Measurements from ENCODE around the gene GEN1. TPM values are rescaled to one million over a fixed set of nuclear protein-coding genes. Genes with fewer than 3 reads are reported as not detected.
"Not testable (repeated sequence)": the region's sequence is repeated elsewhere in the genome, so short reads cannot be mapped to it uniquely, and the experiment has no call there.

Gene GEN1
- polyA plus RNA-seq, 1 donor = 14.3 TPM

DNA sequence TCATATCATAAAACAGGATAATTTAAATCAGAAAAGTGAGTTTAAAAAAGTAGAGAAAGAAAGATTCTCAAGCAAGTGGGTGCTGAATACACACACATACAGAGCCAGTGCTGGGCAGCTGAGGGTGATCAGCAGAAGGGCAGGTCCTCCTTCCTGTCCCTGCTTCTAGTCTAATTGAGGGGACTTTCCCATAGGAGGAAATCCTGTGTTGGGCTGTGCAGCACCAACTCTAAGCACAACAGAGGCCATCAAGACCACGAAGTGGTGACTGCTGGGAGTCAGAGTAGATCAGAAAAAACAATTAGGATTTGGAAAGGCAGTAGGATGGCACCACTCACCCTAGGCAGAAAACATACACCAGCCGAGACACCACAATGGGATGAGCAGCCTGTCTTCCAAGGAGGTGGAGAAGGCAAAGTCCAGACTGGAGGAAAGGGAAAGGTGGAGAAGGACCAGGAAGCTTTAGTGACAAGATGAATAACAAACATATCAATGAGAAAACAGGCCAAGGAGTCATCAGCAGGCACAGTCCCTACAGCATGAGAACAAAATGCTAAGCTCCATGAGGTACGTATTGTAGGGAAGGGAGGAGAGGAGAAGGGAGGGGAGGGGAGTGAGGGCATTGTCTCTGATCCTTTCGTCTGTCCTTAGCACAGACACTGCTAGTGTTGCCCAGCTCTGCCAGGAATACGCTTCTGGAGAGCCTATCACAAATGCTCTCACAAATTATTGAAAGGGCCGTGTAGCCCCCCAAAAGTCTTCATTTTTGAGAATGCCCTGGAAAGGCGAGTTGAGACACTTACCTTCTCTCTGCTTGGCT, 45.6 kb downstream of the GEN1 start:
- no peak for DNase-seq

- DNase-seq = peak; percentile 70
Observed at GRCh38 chr2:17800219-17800618, 46.3 kb downstream of the GEN1 start.

GRCh38 chr2:17800693-17801458, 46.9 kb downstream of the GEN1 start:
- no peak for DNase-seq

- DNase-seq = no peak
Observed at GRCh38 chr2:17803497-17803896, 49.6 kb downstream of the GEN1 start.

DNA sequence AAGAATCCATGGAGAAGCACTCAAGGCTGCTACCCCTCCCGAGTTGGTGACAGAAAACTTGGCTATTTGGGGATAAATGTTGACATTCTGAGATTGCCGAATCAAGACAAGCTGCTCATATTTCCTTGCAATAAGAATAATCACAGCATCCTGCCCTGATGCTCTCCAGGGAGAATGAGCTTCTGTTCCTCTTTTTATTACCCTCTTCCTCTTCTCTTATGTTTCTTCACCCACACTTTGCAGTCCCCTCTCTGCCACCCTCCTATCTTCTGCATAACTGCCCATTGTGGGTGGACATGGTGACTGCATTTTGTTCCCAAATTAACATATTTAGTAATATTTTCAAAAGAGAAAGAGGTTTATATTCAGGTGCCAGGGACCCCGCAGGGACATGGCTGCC, 50.4 kb downstream of the GEN1 start:
- DNase-seq = no peak

DNA sequence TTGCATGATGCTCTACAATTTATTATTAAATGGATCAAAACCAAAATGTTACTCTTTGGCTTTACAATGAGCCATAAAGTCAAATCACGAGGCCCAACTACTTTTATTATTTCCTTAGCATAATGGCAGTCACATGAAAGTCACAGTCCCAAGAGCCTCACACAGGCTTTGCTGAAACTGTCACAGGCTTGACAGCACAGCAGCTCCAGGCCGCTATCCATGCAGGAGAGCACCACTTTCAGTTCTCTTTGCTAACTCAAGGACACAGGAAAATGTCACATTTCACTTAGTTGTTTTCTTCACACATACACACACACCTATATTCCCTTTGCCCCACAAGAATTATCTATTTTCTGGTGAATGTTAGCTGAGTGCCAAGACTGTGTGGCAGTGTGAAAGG, 51.2 kb downstream of the GEN1 start:
- no peak for DNase-seq

- DNase-seq = no peak
Observed at GRCh38 chr2:17805717-17806363, 51.9 kb downstream of the GEN1 start.

- DNase-seq = no peak
Observed at GRCh38 chr2:17813010-17813741, 59.2 kb downstream of the GEN1 start.

GRCh38 chr2:17813742-17814473, 60.0 kb downstream of the GEN1 start:
- no peak for DNase-seq

DNA sequence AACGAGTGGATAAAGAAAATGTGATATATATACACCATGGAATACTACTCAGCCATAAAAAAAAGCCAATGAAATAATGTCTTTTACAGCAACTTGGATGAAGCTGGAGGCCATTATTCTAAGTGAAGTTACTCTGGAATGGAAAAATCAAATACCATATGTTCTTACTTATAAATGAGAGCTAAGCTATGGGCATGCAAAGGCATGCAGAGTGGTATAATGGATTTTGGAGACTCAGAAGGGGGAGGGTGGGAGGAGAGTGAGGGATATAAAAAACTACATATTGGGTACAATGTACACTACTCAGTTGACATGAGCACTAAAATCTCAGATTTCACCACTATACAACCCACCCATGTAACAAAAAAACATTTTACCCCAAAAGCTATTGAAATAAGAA, 60.7 kb downstream of the GEN1 start:
- DNase-seq = no peak

DNA sequence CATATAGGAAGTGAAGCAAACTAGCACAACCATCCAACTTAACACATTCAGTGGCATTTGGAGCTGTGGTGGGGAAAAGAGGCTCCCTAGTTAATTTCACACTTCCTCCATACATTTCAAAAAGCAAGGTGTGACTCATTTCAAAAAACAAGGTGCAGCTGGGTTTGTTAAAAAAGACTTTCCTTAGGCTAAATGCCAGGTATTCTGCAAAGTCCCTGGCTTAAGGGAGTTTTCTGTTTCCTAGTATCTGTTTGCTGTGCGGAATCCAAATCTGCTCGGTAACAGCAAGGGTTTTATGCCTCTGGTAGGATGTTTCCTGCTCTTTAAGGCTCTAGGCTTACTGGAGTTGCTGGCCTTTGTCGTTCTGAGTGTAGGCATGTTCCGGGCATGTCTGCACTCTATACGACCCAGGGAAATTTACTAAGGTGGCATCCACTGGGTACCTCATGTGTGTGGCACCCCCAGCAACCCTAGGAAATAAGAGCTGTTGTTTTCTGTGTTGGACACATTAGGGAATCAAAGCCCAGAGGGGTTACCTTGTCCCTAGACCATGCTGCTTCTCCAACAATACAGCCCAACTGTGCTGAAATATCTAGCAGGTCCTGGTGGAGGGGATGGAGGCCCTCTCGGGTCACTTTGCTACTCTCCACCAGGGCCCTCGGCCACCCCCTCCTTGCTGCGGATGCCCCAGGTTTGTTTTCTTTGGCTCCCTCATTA, 61.7 kb downstream of the GEN1 start:
- DNase-seq = no peak

DNA sequence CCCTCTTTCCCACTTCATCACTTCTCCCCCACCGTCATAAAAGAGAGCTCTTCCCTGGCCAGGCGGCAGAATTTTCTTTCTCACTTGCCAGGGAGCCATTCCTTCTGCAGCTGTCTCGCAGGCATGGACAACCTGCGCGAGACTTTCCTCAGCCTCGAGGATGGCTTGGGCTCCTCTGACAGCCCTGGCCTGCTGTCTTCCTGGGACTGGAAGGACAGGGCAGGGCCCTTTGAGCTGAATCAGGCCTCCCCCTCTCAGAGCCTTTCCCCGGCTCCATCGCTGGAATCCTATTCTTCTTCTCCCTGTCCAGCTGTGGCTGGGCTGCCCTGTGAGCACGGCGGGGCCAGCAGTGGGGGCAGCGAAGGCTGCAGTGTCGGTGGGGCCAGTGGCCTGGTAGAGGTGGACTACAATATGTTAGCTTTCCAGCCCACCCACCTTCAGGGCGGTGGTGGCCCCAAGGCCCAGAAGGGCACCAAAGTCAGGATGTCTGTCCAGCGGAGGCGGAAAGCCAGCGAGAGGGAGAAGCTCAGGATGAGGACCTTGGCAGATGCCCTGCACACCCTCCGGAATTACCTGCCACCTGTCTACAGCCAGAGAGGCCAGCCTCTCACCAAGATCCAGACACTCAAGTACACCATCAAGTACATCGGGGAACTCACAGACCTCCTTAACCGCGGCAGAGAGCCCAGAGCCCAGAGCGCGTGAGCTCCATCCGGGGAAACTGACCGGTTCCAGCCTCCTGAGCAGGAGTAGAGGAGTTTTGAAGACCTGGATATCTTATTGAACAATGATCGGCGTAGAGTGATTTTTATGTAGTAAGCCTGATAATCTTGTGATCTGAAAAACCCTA, 62.7 kb downstream of the GEN1 start, which contains the start of gene MSGN1:
MSGN1 (plus strand) TSS at position 65 of the 850 bp plus-strand sequence; CDS start at position 124, 59 bp downstream.
- DNase-seq = no peak

GRCh38 chr2:17818235-17818815, 64.4 kb downstream of the GEN1 start:
- no peak for DNase-seq

DNA sequence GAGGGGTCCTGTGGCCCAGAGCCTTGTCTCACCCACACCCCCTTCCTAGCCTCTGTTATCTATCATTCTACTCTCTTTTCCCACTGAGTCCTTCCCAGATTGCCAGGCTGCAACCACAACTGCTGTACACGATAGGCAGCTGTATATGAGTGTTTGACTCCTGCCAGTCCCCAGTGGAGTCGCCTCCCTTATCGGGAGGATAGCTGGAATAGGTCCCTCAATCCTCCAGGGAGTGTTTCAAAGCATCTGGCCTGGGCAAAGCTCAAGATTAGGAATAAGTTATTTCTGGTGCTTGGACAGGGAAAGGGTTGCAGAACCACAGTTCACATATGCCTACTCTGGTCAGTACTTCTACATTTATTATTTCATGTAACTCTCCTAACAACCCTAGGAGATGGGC, 67.1 kb downstream of the GEN1 start:
- no peak for DNase-seq

DNA sequence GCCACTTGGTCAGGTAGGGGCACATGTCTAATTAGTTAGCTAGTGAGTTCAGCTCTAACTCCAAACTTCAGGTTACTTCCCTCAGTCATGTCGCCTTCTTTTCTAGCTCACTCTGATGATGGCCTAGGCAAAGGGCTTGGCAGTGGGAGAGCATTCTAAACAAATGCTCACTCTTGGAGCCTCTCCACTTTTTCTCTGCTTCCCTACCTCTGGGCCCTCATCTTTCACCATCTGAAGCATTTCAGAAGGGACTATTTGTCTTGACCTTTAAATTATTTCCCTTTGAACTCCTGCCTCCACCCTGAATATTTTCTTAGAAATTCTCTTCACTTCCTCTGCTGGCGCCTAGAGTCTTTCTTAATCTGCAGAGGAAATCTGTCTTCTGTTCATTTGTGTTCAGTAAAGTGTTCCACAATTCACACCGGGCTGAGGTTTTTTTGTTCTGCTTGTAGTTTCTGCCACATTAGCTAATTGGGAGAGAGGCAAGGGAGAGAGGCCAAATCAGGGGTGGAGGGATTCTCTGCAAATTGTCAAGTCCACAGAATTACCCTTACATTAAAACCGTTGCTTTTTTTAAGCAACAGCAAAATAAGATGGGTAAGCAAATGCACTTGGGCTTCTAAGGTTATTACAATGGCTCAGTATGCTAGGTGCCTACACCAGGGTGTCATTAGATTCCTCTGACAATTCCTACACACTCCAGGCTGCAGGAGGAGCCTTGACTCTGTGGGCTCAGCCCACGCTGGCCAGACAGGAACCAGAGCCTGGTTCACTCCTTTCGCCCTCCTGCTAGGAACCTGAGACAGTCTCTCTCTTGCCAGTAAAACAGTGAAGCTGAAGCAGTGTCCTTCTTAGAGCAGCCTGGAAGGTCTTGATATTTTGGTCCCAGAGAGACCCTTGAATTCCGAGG, 67.9 kb downstream of the GEN1 start:
- DNase-seq = no peak

GRCh38 chr2:17822445-17823117, 68.6 kb downstream of the GEN1 start:
- no peak for DNase-seq

DNA sequence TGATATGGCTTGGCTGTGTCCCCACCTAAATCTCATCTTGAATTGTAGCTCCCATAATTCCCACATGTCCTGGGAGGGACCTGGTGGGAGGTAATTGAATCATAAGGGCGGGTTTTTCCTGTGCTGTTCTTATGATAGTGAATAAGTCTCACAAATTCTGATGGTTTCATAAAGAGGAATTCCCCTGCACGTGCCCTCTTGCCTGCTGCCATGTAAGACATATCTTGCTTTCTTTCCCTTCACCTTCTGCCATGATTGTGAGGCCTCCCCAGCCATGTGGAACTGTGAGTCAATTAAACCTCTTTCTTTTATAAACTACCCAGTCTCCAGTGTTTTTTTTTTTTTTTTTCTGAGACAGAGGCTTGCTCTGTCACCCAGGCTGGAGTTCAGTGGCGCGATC, 69.7 kb downstream of the GEN1 start:
- not testable (repeated sequence) for DNase-seq

DNA sequence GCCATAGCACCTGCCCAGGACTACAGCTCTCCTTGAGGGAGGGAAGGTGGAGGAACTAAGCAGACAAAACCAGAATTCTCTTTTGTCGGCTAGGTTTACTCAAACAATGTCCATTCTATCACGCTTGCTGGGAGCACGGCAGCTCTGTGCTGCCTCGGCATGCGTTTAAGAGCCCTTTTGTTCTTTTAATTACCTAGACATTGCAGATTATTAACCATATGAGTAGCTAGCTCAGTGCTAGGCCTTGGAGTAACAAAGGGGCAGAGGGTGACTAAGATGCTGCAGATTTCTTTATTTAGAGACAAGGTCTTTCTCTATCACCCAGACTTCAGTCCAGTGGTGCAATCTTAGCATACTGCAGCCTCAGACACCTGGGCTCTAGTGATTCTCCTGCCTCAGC, 73.4 kb downstream of the GEN1 start:
- no peak for DNase-seq
